Chondrocyte (in vitro differentiated cells): Measurements from ENCODE around the gene MYRIP. TPM values are rescaled to one million over a fixed set of nuclear protein-coding genes. Genes with fewer than 3 reads are reported as not detected.
A peak's percentile ranks its signal among the peaks of the same experiment; 100 is the strongest.

Source experiments
- DNase-seq: peaks from one replicate; pipeline ENCODE4 v3.0.0; 2021; ENCODE audit warnings: mixed read lengths, low spot score
- H3K27ac Mint-ChIP-seq: one replicate; pipeline ENCODE4 v1.8.0; 2021; ENCODE audit warnings: mild to moderate bottlenecking, moderate library complexity, mixed read lengths; ENCODE audit not compliant: unreplicated experiment
- H3K27me3 Mint-ChIP-seq: 2 replicates; pipeline ENCODE4 v1.8.0; 2021; ENCODE audit warnings: low read depth, mixed read lengths
- H3K36me3 Mint-ChIP-seq: 2 replicates; pipeline ENCODE4 v1.8.0; 2021; ENCODE audit warnings: low read depth, mixed read lengths
- H3K4me1 Mint-ChIP-seq: 2 replicates; pipeline ENCODE4 v1.8.0; 2021; ENCODE audit warnings: low read depth, mild to moderate bottlenecking, mixed read lengths
- H3K4me3 Mint-ChIP-seq: one replicate; pipeline ENCODE4 v1.8.0; 2021; ENCODE audit warnings: mild to moderate bottlenecking, moderate library complexity, mixed read lengths; ENCODE audit not compliant: unreplicated experiment
- H3K9me3 Mint-ChIP-seq: 2 replicates; pipeline ENCODE4 v1.8.0; 2021; ENCODE audit warnings: low read depth, mixed read lengths
- total RNA-seq: library from RNA; stranded (reverse); gene quantifications from 3 replicates; pipeline ENCODE4 v1.2.1, GENCODE V29; 2021
- TF ChIP-seq, protein P1 (sequence below): fragments of 200-600 bp; sonication (generic); IDR thresholded peaks from 2 replicates; pipeline ENCODE4 v1.5.0; 2021; ENCODE audit warnings: antibody characterized with exemption, mild to moderate bottlenecking, moderate library complexity

Gene MYRIP
- total RNA-seq, 1 donor from 2014 or later = 0.12 TPM

DNA sequence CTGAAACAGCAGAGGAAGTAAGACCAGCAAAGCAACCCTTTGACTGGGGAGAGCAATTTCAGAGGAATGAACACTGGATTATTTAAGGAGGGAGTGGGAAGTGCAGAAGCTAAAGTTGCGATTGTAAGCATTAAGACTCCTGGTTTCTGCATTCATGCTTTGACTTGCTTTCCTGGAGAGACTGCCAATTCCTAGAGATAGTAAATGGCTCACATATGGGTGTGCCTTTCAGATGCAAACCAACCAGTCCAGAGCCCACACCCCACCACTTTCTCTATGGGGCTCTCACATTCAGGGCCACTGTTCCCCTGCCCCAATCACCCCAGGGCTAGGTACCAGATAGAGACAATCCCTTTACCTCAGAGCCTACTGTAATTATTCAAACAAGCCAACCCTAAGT is 299.2 kb downstream of the MYRIP start:
- Mint-ChIP-seq H3K27me3 (no peaks in the 10 kb centered on the region), H3K4me3 (no peak overlapping the region), H3K36me3 (no peaks in the 10 kb centered on the region), H3K4me1 (peaks cover 10% of the 10 kb centered on the region), H3K27ac (no peak overlapping the region), H3K9me3 (no peaks in the 10 kb centered on the region)
- no peak for DNase-seq
- TF ChIP-seq, protein P1, sequence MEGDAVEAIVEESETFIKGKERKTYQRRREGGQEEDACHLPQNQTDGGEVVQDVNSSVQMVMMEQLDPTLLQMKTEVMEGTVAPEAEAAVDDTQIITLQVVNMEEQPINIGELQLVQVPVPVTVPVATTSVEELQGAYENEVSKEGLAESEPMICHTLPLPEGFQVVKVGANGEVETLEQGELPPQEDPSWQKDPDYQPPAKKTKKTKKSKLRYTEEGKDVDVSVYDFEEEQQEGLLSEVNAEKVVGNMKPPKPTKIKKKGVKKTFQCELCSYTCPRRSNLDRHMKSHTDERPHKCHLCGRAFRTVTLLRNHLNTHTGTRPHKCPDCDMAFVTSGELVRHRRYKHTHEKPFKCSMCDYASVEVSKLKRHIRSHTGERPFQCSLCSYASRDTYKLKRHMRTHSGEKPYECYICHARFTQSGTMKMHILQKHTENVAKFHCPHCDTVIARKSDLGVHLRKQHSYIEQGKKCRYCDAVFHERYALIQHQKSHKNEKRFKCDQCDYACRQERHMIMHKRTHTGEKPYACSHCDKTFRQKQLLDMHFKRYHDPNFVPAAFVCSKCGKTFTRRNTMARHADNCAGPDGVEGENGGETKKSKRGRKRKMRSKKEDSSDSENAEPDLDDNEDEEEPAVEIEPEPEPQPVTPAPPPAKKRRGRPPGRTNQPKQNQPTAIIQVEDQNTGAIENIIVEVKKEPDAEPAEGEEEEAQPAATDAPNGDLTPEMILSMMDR = no peak

DNA sequence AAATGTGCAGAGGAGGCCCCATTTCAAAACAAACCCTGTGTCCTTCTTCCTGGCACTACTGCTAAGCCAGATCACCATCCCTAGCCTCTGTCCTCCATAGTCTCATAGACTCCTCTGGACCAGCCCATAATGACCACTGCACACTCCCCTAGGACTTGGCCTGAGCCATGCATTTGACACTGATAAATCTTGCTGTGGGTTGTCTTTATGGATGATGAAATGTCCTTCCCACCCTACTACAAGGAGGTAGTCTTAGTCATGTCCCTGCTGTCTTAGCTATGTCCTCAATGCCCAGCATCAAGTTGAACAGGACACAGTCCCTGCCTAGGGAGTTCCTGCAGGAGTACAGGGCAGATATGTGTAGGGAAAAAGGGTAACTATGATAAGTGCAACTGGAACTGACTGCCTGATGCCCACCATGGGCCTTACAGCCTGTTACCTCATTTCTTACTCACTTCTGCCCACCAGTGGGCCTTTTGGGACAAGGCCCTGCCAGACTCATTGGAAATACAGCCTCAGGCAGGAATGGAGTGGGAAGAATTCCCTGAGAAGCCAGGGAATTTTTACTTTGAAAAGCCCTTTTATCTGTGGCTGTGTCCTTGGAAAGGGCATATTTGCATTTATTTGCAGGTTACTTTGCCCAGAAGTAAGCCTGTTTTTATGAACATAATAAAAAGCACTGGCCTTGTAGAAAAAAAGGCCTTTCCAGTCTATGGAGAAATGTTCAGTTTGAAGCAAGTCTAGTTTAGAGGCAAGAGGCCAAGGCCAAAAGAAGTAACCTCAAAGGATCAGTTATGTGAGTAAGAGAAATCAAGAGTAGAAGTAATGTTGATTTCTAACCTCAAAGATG is 300.5 kb downstream of the MYRIP start:
- no peaks in the 10 kb centered on the region for H3K9me3 Mint-ChIP-seq
- H3K36me3 Mint-ChIP-seq = no peaks in the 10 kb centered on the region
- no peak for DNase-seq
- TF ChIP-seq, protein P1 = peak; percentile 74
- peaks cover 4% of the 10 kb centered on the region for H3K4me1 Mint-ChIP-seq
- H3K4me3 Mint-ChIP-seq = no peak overlapping the region
- no peaks in the 10 kb centered on the region for H3K27me3 Mint-ChIP-seq
- H3K27ac Mint-ChIP-seq = no peak overlapping the region

DNA sequence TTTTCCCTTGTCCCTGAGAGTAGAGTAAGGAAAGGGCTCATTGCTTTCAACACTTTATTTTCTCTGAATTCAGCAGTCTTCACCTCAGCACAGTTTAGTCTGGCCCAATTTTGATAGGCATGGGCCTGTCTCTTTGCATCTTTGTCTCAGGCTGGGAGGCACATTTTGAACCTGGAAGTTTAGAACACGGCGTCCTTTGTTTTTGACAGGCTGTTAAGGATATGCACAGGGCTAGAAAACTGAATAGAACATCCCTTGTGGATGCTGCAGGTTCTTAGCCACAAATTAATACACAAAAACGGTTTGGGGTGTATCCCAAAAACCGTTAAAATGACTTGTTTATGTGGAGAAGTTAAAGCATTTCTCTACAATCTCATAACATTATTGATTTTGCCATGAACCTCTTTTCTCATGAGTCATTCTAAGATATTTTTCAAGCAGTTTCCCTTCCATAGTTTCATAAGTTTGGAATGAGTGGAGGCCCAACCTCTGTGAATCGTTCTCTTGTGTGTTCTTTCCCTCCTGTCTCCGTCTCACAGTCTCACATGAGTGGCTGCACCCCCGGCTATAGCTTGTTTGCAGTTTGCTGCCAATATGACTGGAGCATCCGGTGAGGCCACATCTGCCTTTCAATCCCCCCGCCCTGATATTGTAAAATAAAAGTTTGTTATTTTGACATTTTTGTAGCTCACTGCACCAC is 307.2 kb downstream of the MYRIP start:
- DNase-seq = no peak
- Mint-ChIP-seq H3K27ac (peak overlapping the region; percentile 91), H3K4me1 (peaks cover 31% of the 10 kb centered on the region), H3K9me3 (no peaks in the 10 kb centered on the region), H3K4me3 (no peak overlapping the region), H3K36me3 (no peaks in the 10 kb centered on the region), H3K27me3 (no peaks in the 10 kb centered on the region)
- TF ChIP-seq, protein P1 = no peak

DNA sequence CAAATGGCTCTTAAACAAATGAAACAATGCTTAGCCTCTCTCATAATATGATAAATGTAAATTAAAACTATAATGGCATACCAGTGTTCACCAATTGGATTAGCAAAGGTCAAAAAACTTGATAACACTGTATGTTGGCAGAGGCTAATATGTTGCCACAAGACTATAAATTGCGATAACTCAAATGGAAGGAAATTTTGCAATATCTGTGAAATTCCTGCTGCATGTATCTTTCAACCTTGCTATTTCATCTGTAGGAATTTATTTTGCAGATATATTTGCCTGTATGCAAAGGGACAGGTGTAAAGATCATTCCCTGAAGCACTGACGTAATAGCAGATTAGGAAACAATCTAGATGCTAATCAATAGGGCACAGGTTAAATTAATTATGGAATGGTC is 308.7 kb downstream of the MYRIP start:
- TF ChIP-seq, protein P1 = no peak
- Mint-ChIP-seq H3K27me3 (no peaks in the 10 kb centered on the region), H3K4me3 (no peak overlapping the region), H3K4me1 (peaks cover 31% of the 10 kb centered on the region), H3K36me3 (no peaks in the 10 kb centered on the region), H3K9me3 (no peaks in the 10 kb centered on the region), H3K27ac (no peak overlapping the region)
- no peak for DNase-seq

DNA sequence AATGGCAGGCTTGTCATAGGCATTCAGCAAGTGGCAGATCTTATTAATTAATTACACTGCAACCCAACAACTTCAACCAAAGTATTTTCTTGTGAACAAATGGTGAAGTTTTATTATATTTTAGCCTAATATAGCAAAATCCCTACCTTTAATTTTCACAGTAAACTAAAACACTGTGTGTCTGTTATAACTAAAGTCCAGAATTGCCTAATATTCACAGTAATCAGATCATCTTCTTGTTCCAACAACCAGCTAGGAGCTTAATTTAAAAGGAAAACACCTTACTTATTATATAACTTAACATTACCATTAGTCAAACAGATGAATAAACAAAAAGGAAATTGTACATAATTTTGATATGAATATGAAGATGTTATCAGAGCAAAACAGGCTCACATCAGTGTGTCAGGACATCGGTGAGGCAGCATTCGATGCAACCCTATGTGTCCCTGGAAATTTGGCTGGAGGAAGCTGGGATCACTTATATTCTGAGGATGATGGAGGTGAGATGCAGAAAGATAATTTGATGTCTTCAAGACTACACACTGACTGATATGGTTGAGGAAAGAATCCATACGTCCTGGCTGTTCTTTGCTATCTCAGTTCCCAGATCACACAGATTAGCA is 310.8 kb downstream of the MYRIP start:
- no peak for DNase-seq
- Mint-ChIP-seq H3K27me3 (peaks cover 3% of the 10 kb centered on the region), H3K9me3 (no peaks in the 10 kb centered on the region), H3K36me3 (no peaks in the 10 kb centered on the region), H3K4me3 (no peak overlapping the region), H3K4me1 (peaks cover 31% of the 10 kb centered on the region), H3K27ac (no peak overlapping the region)
- TF ChIP-seq, protein P1 = no peak
